MM.1S (cell line): ENCODE results near the gene TMEM170A.

Experiments used
- CTCF ChIP-seq: fragments of 300-600 bp; sonication (generic); IDR thresholded peaks from 2 replicates; pipeline ENCODE4 v1.5.1; 2016; ENCODE audit warnings: antibody characterized with exemption, low read length, mixed read lengths
- EZH2 ChIP-seq: fragments of 300-600 bp; sonication (generic); optimal IDR thresholded peaks from 2 replicates; pipeline ENCODE3; 2017; ENCODE audit warnings: low read depth, mild to moderate bottlenecking, antibody characterized with exemption, low read length, mixed read lengths

- TF ChIP-seq EZH2 (no peak), CTCF (no peak)
Measured at GRCh38 chr16:75455677-75456076, 8.8 kb downstream of the TMEM170A start.
